ENCODE results near the gene IER5. TPM values are rescaled to one million over a fixed set of nuclear protein-coding genes. Genes with fewer than 3 reads are reported as not detected.
A peak's percentile ranks its signal among the peaks of the same experiment; 100 is the strongest.

Gene IER5
- total and polyA plus RNA-seq, 9 of the 15 experiments (the other 6 are each of a cell fraction or from before 2014, with no cell fraction given) = 2.4 to 32.1 (median 12.0) TPM

DNA sequence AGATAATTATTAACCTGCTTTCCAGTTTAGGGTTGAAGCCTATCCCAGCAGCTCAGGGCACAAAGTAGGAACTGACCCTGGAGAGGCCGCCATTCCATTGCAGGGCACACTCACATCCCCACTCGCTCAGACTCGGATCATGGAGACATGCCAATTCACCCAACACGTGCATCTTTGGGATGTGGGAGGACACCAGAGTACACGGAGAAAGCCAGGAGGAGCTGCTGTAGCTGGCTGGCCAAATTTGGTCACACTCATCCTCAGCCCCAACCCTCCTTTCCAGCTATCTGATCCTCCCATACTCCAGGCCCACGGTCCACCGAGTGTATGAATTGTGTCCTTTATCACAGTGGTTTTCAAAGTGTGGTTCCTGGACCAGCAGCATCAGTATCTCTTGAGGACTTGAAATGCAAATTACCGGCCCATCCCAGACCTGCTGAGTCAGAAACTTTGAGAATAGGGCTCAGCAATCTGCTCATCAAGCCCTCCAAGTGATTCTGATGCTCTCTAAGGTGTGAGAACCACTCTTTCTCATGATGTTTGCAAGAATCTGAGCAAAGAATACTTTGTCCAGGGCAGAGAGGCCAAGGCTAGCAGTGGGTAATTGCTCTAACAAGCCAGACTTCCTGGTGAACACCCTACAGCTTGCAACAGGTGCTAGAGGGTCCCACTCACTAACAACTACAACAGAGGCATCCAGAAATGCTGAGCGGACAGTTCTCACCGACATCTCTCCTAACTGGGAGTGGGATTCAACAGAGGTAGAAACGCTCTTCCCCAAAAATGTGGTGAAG is 26.3 kb downstream of the IER5 start (continued):
- TF ChIP-seq, protein P1, sequence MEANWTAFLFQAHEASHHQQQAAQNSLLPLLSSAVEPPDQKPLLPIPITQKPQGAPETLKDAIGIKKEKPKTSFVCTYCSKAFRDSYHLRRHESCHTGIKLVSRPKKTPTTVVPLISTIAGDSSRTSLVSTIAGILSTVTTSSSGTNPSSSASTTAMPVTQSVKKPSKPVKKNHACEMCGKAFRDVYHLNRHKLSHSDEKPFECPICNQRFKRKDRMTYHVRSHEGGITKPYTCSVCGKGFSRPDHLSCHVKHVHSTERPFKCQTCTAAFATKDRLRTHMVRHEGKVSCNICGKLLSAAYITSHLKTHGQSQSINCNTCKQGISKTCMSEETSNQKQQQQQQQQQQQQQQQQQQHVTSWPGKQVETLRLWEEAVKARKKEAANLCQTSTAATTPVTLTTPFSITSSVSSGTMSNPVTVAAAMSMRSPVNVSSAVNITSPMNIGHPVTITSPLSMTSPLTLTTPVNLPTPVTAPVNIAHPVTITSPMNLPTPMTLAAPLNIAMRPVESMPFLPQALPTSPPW (CRISPR knock-in tag; IDR thresholded peaks at IDR 0.05) = peak; percentile 14; the same call in 1 of the 2 replicates
- TF ChIP-seq MYC (IDR thresholded peaks at IDR 0.05; ENCODE audit: low read depth, low read length) (0 out of 2 replicates have a peak, but pooled peaks have one; percentile 21), MYC (CRISPR knock-in tag; IDR thresholded peaks at IDR 0.05; ENCODE audit: borderline replicate concordance, low read depth) (no peak), ZFP36 (IDR thresholded peaks at IDR 0.05; ENCODE audit: low read depth, low read length, partially characterized antibody) (peak; percentile 3), ZNF133 (CRISPR knock-in tag; IDR thresholded peaks at IDR 0.05) (no peak), TEAD1 (CRISPR knock-in tag; IDR thresholded peaks at IDR 0.05) (no peak), MAFK (IDR thresholded peaks at IDR 0.05; ENCODE audit: low read length) (peak; percentile 93), GTF2E2 (tag; IDR thresholded peaks at IDR 0.05) (no peak), JUND (IDR thresholded peaks at IDR 0.05; ENCODE audit: borderline replicate concordance, low read depth, low read length) (0 out of 2 replicates have a peak, but pooled peaks have one; percentile 12), JUND (tag; IDR thresholded peaks at IDR 0.05; ENCODE audit: borderline replicate concordance, low read depth, low read length) (no peak), POLR2B (IDR thresholded peaks at IDR 0.05; ENCODE audit: low read depth, partially characterized antibody) (no peak), RBM17 (IDR thresholded peaks at IDR 0.05; ENCODE audit: borderline replicate concordance, low read depth, low read length) (no peak), ZNF316 (IDR thresholded peaks at IDR 0.05) (peak; percentile 96), CTBP1 (IDR thresholded peaks at IDR 0.05; ENCODE audit: borderline replicate concordance) (peak; percentile 84), ZNF586 (CRISPR knock-in tag; conservative IDR thresholded peaks at IDR 0.05) (no peak), MAFF (IDR thresholded peaks at IDR 0.05; ENCODE audit: low read length) (peak; percentile 91), DDX20 (tag; IDR thresholded peaks at IDR 0.05; ENCODE audit: low read depth) (no peak)
- TF ChIP-seq, protein P2, sequence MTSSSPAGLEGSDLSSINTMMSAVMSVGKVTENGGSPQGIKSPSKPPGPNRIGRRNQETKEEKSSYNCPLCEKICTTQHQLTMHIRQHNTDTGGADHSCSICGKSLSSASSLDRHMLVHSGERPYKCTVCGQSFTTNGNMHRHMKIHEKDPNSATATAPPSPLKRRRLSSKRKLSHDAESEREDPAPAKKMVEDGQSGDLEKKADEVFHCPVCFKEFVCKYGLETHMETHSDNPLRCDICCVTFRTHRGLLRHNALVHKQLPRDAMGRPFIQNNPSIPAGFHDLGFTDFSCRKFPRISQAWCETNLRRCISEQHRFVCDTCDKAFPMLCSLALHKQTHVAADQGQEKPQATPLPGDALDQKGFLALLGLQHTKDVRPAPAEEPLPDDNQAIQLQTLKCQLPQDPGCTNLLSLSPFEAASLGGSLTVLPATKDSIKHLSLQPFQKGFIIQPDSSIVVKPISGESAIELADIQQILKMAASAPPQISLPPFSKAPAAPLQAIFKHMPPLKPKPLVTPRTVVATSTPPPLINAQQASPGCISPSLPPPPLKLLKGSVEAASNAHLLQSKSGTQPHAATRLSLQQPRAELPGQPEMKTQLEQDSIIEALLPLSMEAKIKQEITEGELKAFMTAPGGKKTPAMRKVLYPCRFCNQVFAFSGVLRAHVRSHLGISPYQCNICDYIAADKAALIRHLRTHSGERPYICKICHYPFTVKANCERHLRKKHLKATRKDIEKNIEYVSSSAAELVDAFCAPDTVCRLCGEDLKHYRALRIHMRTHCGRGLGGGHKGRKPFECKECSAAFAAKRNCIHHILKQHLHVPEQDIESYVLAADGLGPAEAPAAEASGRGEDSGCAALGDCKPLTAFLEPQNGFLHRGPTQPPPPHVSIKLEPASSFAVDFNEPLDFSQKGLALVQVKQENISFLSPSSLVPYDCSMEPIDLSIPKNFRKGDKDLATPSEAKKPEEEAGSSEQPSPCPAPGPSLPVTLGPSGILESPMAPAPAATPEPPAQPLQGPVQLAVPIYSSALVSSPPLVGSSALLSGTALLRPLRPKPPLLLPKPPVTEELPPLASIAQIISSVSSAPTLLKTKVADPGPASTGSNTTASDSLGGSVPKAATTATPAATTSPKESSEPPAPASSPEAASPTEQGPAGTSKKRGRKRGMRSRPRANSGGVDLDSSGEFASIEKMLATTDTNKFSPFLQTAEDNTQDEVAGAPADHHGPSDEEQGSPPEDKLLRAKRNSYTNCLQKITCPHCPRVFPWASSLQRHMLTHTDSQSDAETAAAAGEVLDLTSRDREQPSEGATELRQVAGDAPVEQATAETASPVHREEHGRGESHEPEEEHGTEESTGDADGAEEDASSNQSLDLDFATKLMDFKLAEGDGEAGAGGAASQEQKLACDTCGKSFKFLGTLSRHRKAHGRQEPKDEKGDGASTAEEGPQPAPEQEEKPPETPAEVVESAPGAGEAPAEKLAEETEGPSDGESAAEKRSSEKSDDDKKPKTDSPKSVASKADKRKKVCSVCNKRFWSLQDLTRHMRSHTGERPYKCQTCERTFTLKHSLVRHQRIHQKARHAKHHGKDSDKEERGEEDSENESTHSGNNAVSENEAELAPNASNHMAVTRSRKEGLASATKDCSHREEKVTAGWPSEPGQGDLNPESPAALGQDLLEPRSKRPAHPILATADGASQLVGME (CRISPR knock-in tag; IDR thresholded peaks at IDR 0.05) = 0 out of 2 replicates have a peak, but pooled peaks have one; percentile 58
